H1 (cell line): Measurements from ENCODE around the gene MS4A15.

Source experiments
- CEBPB ChIP-seq: IDR thresholded peaks from 2 replicates; pipeline ENCODE4 v1.6.1; 2012; ENCODE audit warnings: low read depth, low read length
- EZH2 ChIP-seq: fragments of 200-600 bp; sonication (generic); IDR thresholded peaks from 2 replicates; pipeline ENCODE4 v1.7.1; 2012; ENCODE audit warnings: low read depth, mild to moderate bottlenecking, moderate library complexity, low read length, inconsistent platforms; ENCODE audit not compliant: severe bottlenecking
- RXRA ChIP-seq: IDR thresholded peaks from 2 replicates; pipeline ENCODE4 v1.6.1; 2011; ENCODE audit warnings: low read depth, mild to moderate bottlenecking, low read length, moderate library complexity; ENCODE audit not compliant: insufficient read depth
- SUZ12 ChIP-seq: fragments of 200-600 bp; sonication (generic); IDR thresholded peaks from 2 replicates; pipeline ENCODE4 v1.6.1; 2012; ENCODE audit warnings: mild to moderate bottlenecking, inconsistent platforms, low read length, moderate library complexity, mixed read lengths
- TAF1 ChIP-seq: IDR thresholded peaks from 2 replicates; pipeline ENCODE4 v1.6.1; 2011; ENCODE audit warnings: mild to moderate bottlenecking, low read depth, low read length
- YY1 ChIP-seq: IDR thresholded peaks from 2 replicates; pipeline ENCODE4 v1.6.1; 2011; ENCODE audit warnings: low read depth, mild to moderate bottlenecking, low read length
- TF ChIP-seq, protein P1 (sequence below), 3 experiments: IDR thresholded peaks; 1 replicate in 2 of 3; 2 replicates in 1 of 3; pipeline versions ENCODE4 v1.5.1 to v1.6.1; 2011; ENCODE audit warnings: low read length in 3 of 3, mild to moderate bottlenecking in 3 of 3, inconsistent platforms in 2 of 3, low read depth in 1 of 3, moderate library complexity in 1 of 3; ENCODE audit not compliant: insufficient read depth in 1 of 3; ENCODE audit errors: control extremely low read depth in 1 of 3
- TF ChIP-seq, protein P2 (sequence below): IDR thresholded peaks from 2 replicates; pipeline ENCODE4 v1.6.1; 2011; ENCODE audit warnings: low read depth, mild to moderate bottlenecking, low read length; ENCODE audit not compliant: insufficient read depth

DNA sequence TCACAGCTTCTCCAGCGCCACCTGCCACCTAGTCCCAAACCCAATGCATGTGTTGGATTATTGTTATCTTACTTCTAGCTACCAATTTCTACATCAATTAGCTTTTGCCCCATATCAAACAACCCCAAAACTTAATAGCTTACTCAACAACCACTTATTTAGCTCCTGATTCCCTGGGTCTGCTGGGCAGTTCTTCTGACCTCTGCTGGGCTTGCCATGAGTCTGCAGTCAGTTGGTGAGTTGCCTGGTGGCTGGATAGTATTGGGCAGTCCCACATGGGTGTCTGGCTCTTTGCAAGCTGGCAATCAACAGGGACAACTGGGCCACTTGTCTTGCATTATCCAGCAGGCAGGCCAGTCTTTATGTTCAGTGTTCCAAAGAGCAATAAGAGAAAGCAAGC is 13.6 kb upstream of the MS4A15 start:
- TF ChIP-seq, protein P1, sequence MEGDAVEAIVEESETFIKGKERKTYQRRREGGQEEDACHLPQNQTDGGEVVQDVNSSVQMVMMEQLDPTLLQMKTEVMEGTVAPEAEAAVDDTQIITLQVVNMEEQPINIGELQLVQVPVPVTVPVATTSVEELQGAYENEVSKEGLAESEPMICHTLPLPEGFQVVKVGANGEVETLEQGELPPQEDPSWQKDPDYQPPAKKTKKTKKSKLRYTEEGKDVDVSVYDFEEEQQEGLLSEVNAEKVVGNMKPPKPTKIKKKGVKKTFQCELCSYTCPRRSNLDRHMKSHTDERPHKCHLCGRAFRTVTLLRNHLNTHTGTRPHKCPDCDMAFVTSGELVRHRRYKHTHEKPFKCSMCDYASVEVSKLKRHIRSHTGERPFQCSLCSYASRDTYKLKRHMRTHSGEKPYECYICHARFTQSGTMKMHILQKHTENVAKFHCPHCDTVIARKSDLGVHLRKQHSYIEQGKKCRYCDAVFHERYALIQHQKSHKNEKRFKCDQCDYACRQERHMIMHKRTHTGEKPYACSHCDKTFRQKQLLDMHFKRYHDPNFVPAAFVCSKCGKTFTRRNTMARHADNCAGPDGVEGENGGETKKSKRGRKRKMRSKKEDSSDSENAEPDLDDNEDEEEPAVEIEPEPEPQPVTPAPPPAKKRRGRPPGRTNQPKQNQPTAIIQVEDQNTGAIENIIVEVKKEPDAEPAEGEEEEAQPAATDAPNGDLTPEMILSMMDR (IDR thresholded peaks at IDR 0.05; ENCODE audit: control extremely low read depth in 1 of 3, insufficient read depth in 1 of 3, low read depth in 1 of 3, low read length in 3 of 3), result peak; percentile 27 to 46 (median 35)
- TF ChIP-seq RXRA (no peak), YY1 (no peak), SUZ12 (no peak), TAF1 (no peak), EZH2 (no peak), CEBPB (no peak)
- TF ChIP-seq, protein P2, sequence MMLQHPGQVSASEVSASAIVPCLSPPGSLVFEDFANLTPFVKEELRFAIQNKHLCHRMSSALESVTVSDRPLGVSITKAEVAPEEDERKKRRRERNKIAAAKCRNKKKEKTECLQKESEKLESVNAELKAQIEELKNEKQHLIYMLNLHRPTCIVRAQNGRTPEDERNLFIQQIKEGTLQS, result no peak
